Panc1 (cell line): Measurements from ENCODE around the gene HDDC2. TPM values are rescaled to one million over a fixed set of nuclear protein-coding genes. Genes with fewer than 3 reads are reported as not detected.

Experiments
- ATAC-seq: fragments of 200-7000 bp; cut with Tn5 transposase; 2 replicates; pipeline ENCODE4 v1.9.1; 2020; ENCODE audit warnings: mild to moderate bottlenecking, moderate library complexity
- BruUV-seq: library from RNA; stranded (reverse); fragments of 400-500 nt; replicated peaks from 2 replicates; lab custom pipeline; 2021; lab: Mats Ljungman, UMichigan
- CTCF ChIA-PET: fragments of 300-600 bp; sonication (Branson Sonifier 250); formaldehyde crosslinking; loops from one replicate; lab custom pipeline; 2022; ENCODE audit warnings: antibody characterized with exemption; lab: Charles Lee
- POLR2A ChIA-PET: fragments of 300-600 bp; sonication (Branson Sonifier 250); formaldehyde crosslinking; loops from one replicate; lab custom pipeline; 2022; ENCODE audit warnings: antibody characterized with exemption; lab: Charles Lee
- DNase-seq: peaks from one replicate; pipeline ENCODE4 v3.0.0-alpha.2; 2010; ENCODE audit warnings: low read depth, low spot score
- H3K27ac ChIP-seq: 2 replicates; pipeline ENCODE4 v1.5.1; 2011; ENCODE audit warnings: mild to moderate bottlenecking, low read length, inconsistent platforms
- H3K27me3 ChIP-seq: fragments of 200-500 bp; sonication (Bioruptor generic); 2 replicates; pipeline ENCODE4 v1.6.0; 2014; ENCODE audit warnings: low read length, inconsistent platforms; ENCODE audit not compliant: control insufficient read depth, insufficient read depth
- H3K36me3 ChIP-seq: fragments of 200-500 bp; sonication (Bioruptor generic); 2 replicates; pipeline ENCODE4 v1.5.1; 2014; ENCODE audit warnings: inconsistent platforms, mild to moderate bottlenecking, low read length, moderate library complexity; ENCODE audit not compliant: control insufficient read depth, insufficient read depth
- H3K4me1 ChIP-seq: 2 replicates; pipeline ENCODE4 v1.5.1; 2011; ENCODE audit warnings: inconsistent platforms, mild to moderate bottlenecking, low read length, moderate library complexity; ENCODE audit not compliant: control insufficient read depth, insufficient read depth
- H3K4me3 ChIP-seq, 2 experiments: 2 replicates each; pipeline ENCODE4 v1.5.1; 2011 to 2012; ENCODE audit warnings: low read depth in 2 of 2, low read length in 2 of 2, mild to moderate bottlenecking in 2 of 2, inconsistent platforms in 1 of 2, moderate library complexity in 1 of 2
- H3K9me3 ChIP-seq: fragments of 200-500 bp; sonication (Bioruptor generic); 2 replicates; pipeline ENCODE4 v1.5.1; 2014; ENCODE audit warnings: low read depth, mild to moderate bottlenecking, inconsistent platforms, low read length, moderate library complexity; ENCODE audit not compliant: control insufficient read depth, insufficient read depth
- POLR2AphosphoS5 ChIP-seq: IDR thresholded peaks from 2 replicates; pipeline ENCODE4 v1.6.1; 2012; ENCODE audit warnings: mild to moderate bottlenecking, low read depth, low read length, moderate library complexity
- SIN3A ChIP-seq: IDR thresholded peaks from 2 replicates; pipeline ENCODE4 v1.6.1; 2012; ENCODE audit warnings: low read depth, mild to moderate bottlenecking, low read length, moderate library complexity, borderline replicate concordance; ENCODE audit not compliant: insufficient read depth
- TCF7L2 ChIP-seq: IDR thresholded peaks from 2 replicates; pipeline ENCODE4 v1.6.1; 2011; ENCODE audit warnings: mild to moderate bottlenecking, low read depth, low read length, inconsistent platforms
- in situ Hi-C: cut with HindIII; loops from 2 replicates; pipeline ENCODE4 v1.10.0; 2016; ENCODE audit warnings: low sequenced_read_pairs, low pct_unique_long_range_greater_than_20kb
- intact Hi-C: fragments of 100-400 bp; cut with micrococcal nuclease; formaldehyde crosslinking; loops from one replicate; pipeline ENCODE4 v1.10.0; 2022; ENCODE audit not compliant: unreplicated experiment
- total RNA-seq: library from RNA; stranded (reverse); gene quantifications from one replicate; pipeline ENCODE4 v1.2.1, GENCODE V29; 2021; ENCODE audit not compliant: unreplicated experiment
- TF ChIP-seq, protein P1 (sequence below), 2 experiments: IDR thresholded peaks; 2 replicates each; pipeline ENCODE4 v1.6.1; 2011 to 2012; ENCODE audit warnings: low read depth in 2 of 2, control low read depth in 1 of 2, low read length in 1 of 2, mild to moderate bottlenecking in 1 of 2, moderate library complexity in 1 of 2; ENCODE audit not compliant: insufficient read depth in 1 of 2
- TF ChIP-seq, protein P2 (sequence below): fragments of 450-650 bp; IDR thresholded peaks from 2 replicates; pipeline ENCODE4 v1.5.1; 2017; ENCODE audit warnings: mild to moderate bottlenecking

Gene HDDC2
- total RNA-seq, 1 experiment from 2014 or later = 88.8 TPM

DNA sequence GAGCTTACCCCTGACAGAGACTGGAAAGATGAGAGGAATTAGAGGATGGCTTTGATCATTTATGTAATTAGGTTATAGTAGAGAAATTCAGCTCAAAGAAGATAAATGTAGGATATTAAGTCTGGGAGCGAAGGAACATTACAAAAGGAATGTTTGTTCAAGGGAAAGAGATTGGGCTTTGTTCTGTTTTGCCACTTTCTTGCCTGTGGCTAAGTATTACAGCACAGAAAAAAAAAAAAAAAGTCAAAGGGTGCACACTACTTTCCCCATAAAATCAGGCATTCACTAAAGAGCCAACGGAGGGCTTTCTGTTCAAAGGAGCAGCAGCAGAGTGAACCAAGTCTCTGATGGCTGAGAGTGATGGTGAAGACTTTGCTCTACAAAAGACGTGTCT lies 5.0 kb upstream of the HDDC2 start:
- ATAC-seq (no peak), DNase-seq (no peak)
- Histone ChIP-seq H3K27ac (no peak overlapping the region), H3K4me1 (no peaks in the 10 kb centered on the region), H3K4me3 (no peak overlapping the region), H3K9me3 (no peaks in the 10 kb centered on the region), H3K36me3 (no peaks in the 10 kb centered on the region), H3K27me3 (peaks cover 26% of the 10 kb centered on the region; the same call in 1 of the 2 replicates)
- intact Hi-C loops = loop anchor here (5.0 kb wide), 1 partner anchor 434 kb away; no protein-coding TSS in a partner anchor
- in situ Hi-C loops = no loop called here
- BruUV-seq = no TSS peak
- TF ChIP-seq, protein P1, sequence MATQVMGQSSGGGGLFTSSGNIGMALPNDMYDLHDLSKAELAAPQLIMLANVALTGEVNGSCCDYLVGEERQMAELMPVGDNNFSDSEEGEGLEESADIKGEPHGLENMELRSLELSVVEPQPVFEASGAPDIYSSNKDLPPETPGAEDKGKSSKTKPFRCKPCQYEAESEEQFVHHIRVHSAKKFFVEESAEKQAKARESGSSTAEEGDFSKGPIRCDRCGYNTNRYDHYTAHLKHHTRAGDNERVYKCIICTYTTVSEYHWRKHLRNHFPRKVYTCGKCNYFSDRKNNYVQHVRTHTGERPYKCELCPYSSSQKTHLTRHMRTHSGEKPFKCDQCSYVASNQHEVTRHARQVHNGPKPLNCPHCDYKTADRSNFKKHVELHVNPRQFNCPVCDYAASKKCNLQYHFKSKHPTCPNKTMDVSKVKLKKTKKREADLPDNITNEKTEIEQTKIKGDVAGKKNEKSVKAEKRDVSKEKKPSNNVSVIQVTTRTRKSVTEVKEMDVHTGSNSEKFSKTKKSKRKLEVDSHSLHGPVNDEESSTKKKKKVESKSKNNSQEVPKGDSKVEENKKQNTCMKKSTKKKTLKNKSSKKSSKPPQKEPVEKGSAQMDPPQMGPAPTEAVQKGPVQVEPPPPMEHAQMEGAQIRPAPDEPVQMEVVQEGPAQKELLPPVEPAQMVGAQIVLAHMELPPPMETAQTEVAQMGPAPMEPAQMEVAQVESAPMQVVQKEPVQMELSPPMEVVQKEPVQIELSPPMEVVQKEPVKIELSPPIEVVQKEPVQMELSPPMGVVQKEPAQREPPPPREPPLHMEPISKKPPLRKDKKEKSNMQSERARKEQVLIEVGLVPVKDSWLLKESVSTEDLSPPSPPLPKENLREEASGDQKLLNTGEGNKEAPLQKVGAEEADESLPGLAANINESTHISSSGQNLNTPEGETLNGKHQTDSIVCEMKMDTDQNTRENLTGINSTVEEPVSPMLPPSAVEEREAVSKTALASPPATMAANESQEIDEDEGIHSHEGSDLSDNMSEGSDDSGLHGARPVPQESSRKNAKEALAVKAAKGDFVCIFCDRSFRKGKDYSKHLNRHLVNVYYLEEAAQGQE (IDR thresholded peaks at IDR 0.05; ENCODE audit: insufficient read depth in 1 of 2, low read depth in 2 of 2, low read length in 1 of 2) = no peak
- TF ChIP-seq POLR2AphosphoS5 (no peak), TCF7L2 (no peak), SIN3A (no peak)
- TF ChIP-seq, protein P2, sequence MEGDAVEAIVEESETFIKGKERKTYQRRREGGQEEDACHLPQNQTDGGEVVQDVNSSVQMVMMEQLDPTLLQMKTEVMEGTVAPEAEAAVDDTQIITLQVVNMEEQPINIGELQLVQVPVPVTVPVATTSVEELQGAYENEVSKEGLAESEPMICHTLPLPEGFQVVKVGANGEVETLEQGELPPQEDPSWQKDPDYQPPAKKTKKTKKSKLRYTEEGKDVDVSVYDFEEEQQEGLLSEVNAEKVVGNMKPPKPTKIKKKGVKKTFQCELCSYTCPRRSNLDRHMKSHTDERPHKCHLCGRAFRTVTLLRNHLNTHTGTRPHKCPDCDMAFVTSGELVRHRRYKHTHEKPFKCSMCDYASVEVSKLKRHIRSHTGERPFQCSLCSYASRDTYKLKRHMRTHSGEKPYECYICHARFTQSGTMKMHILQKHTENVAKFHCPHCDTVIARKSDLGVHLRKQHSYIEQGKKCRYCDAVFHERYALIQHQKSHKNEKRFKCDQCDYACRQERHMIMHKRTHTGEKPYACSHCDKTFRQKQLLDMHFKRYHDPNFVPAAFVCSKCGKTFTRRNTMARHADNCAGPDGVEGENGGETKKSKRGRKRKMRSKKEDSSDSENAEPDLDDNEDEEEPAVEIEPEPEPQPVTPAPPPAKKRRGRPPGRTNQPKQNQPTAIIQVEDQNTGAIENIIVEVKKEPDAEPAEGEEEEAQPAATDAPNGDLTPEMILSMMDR = no peak
- POLR2A ChIA-PET = no interaction called here
- CTCF ChIA-PET = interaction anchor here (0.7 kb wide), 1 partner anchor 1498 kb away, joined by 6 read pairs; no protein-coding TSS in a partner anchor

DNA sequence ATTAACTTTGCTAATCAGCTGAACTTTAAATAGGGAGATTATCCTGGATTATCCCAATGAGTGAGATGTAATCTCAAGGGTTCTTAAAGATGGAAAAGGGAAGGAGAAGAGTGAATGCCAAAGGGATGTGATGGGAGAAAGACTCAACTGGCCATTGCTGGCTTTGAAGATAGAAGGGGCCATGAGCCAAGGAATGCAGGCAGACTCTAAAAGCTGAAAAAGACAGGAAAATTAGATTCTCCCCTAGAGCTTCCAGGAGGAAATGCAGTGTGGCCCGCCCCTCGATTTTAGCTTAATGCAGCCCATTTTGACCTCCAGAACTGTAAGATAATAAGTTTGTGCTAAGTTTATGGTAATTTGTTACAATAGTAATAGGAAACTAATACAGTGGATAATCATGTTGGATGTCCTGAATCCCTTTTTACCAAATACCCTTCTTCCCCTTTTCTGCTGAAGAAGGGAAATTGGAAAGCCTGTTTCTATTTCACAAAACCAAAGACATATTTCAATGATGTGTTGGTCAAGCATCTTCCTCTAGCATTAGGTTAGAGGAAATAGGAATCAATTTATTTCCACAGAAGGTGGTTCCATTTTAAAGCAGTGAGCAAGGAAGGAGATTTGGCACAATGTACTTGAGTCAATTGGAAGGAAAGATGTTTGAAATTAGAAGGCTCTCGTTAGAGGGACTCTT lies 3.3 kb upstream of the HDDC2 start:
- no peak overlapping the region for H3K4me3 ChIP-seq
- no peak overlapping the region for H3K27ac ChIP-seq
- no TSS peak for BruUV-seq
- in situ Hi-C loops (no loop called here), intact Hi-C loops (loop anchor here (5.0 kb wide), 2 partner anchors 338 to 433 kb away; no protein-coding TSS in a partner anchor)
- H3K27me3 ChIP-seq = peaks cover 23% of the 10 kb centered on the region; the same call in 1 of the 2 replicates
- no peaks in the 10 kb centered on the region for H3K9me3 ChIP-seq
- CTCF ChIA-PET = no interaction called here
- ATAC-seq = no peak
- TF ChIP-seq, protein P2 = no peak
- TF ChIP-seq TCF7L2 = no peak
- no peak for TF ChIP-seq POLR2AphosphoS5
- TF ChIP-seq, protein P1 (IDR thresholded peaks at IDR 0.05; ENCODE audit: insufficient read depth in 1 of 2, low read depth in 2 of 2, low read length in 1 of 2) = no peak
- no peak for TF ChIP-seq SIN3A
- DNase-seq = no peak
- POLR2A ChIA-PET = no interaction called here
- H3K4me1 ChIP-seq = peaks cover 9% of the 10 kb centered on the region
- peaks cover 3% of the 10 kb centered on the region for H3K36me3 ChIP-seq
